Pancreas (tissue), 10 donors: ENCODE results near the gene PIP5K1B. TPM values are rescaled to one million over a fixed set of nuclear protein-coding genes. Genes with fewer than 3 reads are reported as not detected.

ENCODE experiments used
- ATAC-seq, 4 donors: fragments of 200-7000 bp; cut with Tn5 transposase; one replicate each; pipeline versions ENCODE4 v1.8.0 to v1.9.1; 2020; ENCODE audit warnings: mild to moderate bottlenecking in 4 of 4, moderate library complexity in 4 of 4
- DNase-seq, 6 donors: peaks; one replicate each; pipeline ENCODE4 v3.0.0-alpha.2; 2020
- FAIRE-seq: peaks from 2 replicates; lab custom pipeline; 2012; peaks lifted over from hg19 to GRCh38; lab: Jason Lieb, UNC
- H3K27ac ChIP-seq, 4 donors: fragments of 200-600 bp; sonication (generic); 1 replicate in 3 of 4; 2 replicates in 1 of 4; pipeline versions ENCODE4 v1.5.0 to v1.8.0; 2020
- H3K27me3 ChIP-seq, 4 donors: fragments of 200-600 bp; one replicate each; pipeline ENCODE4 v1.8.0; 2021
- H3K36me3 ChIP-seq, 3 donors: fragments of 200-600 bp; sonication (generic) in 1 of 3; one replicate each; pipeline versions ENCODE4 v1.5.0 to v1.8.0; 2020 to 2021
- H3K4me1 ChIP-seq, 3 donors: fragments of 200-600 bp; one replicate each; pipeline ENCODE4 v1.8.0; 2021
- H3K4me3 ChIP-seq, 4 donors: fragments of 200-600 bp; sonication (generic) in 2 of 4; one replicate each; pipeline versions ENCODE4 v1.5.0 to v1.8.0; 2020 to 2021
- H3K9me3 ChIP-seq, 4 donors: fragments of 200-600 bp; one replicate each; pipeline ENCODE4 v1.8.0; 2021
- WGBS, 2 donors: extraction: QIAGEN DNeasy Blood & Tissue Kit; methylation state at CpG; one replicate each; pipeline ENCODE4 v1.1.7; 2013; 5-methylcytosine and 5-hydroxymethylcytosine counted together
- intact Hi-C, 3 donors: fragments of 100-400 bp; cut with DNase I; formaldehyde crosslinking; loops; one replicate each; pipeline versions ENCODE4 v1.11.1 to v1.14.2; 2022
- polyA plus RNA-seq, 2 donors: library from polyadenylated mRNA; stranded (reverse); fragments of 200-250 nt; gene quantifications; one replicate each; pipeline ENCODE4 v1.2.3, GENCODE V29; 2013
- total RNA-seq, 6 donors: library from RNA; stranded (reverse); fragmentation: NEBNext Ultra II Directional in 4 of 6; extraction: Animal tissue kit (Norgen Biotek cat#: 25700) in 4 of 6; gene quantifications; one replicate each; pipeline versions ENCODE4 v1.2.1 to v1.2.4, GENCODE V29; 2021 to 2023
- TF ChIP-seq, protein P1 (sequence below), 4 donors: fragments of 200-600 bp; sonication (generic) in 3 of 4; IDR thresholded peaks; one replicate each; pipeline versions ENCODE4 v1.5.0 to v1.8.0; 2021; ENCODE audit warnings: antibody characterized with exemption in 4 of 4
- donor health status: healthy with polysubstance abuse.
- donor health status: DM: no; HTN: no; CAD: no; lungs with moderate emphysema.
- donor health status: DM: no; HTN: no; CAD: no.
- donor health status: control.
- donor health status: control.
- donor health status: Bipolar disorder and iron deficiency.
- donor health status: DM: yes; HTN: yes; CAD: no.
- donor health status: DM: no; HTN: no; CAD: no.
- donor health status: DM: no; HTN: no; CAD: no.
- donor health status: DM: yes; HTN: yes; CAD: no.

Gene PIP5K1B
- total and polyA plus RNA-seq, 8 donors: 1.3 to 6.9 (median 6.2) TPM

DNA sequence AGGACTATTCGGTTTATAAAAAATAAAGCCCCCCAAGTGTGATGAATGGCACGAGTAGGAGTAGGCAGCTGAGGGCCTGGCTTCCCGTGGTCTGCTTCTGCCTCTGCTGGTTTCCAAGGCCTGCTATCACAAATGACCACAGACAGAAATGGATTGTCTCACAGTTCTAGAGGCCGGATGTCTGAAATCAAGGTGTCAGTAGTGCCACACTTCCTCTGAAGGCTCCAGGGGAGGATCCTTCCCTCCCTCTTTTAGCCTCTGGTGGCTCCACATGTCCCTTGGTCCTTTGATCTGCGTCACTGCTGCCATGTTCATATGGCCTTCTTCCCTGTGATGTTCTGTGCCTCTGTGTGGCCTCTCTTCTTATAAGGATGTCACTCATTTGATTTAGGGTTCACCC lies 293.8 kb downstream of the PIP5K1B start:
- FAIRE-seq (no peak), ATAC-seq (peak in 3 of 4 donors; percentile 15 to 29 (median 20)), DNase-seq (no peak)
- Histone ChIP-seq H3K27ac (no peak overlapping the region), H3K4me1 (peaks cover 4 to 9% (median 4%) of the 10 kb centered on the region in 3 donors), H3K4me3 (no peak overlapping the region), H3K27me3 (no peaks in the 10 kb centered on the region), H3K9me3 (no peaks in the 10 kb centered on the region), H3K36me3 (no peaks in the 10 kb centered on the region)
- WGBS, 2 donors: 72 to 76% methylated on average over 5 of the region's 5 CpGs
- TF ChIP-seq, protein P1, sequence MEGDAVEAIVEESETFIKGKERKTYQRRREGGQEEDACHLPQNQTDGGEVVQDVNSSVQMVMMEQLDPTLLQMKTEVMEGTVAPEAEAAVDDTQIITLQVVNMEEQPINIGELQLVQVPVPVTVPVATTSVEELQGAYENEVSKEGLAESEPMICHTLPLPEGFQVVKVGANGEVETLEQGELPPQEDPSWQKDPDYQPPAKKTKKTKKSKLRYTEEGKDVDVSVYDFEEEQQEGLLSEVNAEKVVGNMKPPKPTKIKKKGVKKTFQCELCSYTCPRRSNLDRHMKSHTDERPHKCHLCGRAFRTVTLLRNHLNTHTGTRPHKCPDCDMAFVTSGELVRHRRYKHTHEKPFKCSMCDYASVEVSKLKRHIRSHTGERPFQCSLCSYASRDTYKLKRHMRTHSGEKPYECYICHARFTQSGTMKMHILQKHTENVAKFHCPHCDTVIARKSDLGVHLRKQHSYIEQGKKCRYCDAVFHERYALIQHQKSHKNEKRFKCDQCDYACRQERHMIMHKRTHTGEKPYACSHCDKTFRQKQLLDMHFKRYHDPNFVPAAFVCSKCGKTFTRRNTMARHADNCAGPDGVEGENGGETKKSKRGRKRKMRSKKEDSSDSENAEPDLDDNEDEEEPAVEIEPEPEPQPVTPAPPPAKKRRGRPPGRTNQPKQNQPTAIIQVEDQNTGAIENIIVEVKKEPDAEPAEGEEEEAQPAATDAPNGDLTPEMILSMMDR (IDR thresholded peaks at IDR 0.05): no peak
- intact Hi-C loops: loop anchor here in 1 of 3 donors (10.0 kb wide), 1 partner anchor 214 kb away; a partner anchor contains a TSS

DNA sequence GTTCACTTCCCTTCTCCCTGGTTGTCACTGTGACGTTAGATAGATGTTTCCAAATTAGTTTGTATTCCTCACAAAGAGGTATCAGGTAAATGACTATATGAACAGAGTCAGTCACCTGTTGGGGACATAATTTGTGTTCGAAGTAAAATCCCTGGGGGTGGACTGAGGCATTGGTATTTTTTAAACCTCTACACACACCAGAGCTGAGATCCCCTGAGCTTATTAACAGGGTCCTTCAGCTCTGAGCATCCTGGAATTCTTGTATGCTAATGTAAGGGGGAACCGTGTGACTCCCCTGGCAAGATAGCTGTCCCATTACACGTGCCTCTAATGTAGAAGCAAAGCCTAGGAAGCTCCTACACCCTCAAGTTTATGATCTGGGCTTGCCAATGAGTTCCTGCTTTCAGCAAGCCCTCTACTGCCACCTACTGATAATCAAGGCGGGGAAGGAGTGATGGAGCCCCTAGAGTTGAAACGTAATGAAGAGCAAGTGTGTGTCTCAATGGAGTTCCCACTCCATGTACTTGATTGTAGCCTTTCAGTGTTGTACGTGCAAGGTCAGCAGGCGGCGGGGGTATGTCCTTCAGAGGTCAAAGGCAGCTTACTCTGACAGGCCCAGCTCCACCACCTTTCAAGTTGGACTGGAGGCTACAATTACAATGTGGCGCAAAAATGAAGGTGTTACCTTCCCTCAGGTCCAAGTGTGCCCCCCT lies 294.5 kb downstream of the PIP5K1B start:
- intact Hi-C loops: loop anchor here (5.0 to 10.0 kb wide), 4 partner anchors 215 to 417 kb away; partner anchors contain the start of gene PIP5K1B (in 1 of the 3)
- peak in 4 of 6 donors; percentile 33 to 77 (median 64) for DNase-seq
- Histone ChIP-seq H3K4me3 (no peak overlapping the region), H3K36me3 (no peaks in the 10 kb centered on the region), H3K27ac (no peak overlapping the region), H3K4me1 (peaks cover 4 to 9% (median 4%) of the 10 kb centered on the region in 3 donors), H3K27me3 (no peaks in the 10 kb centered on the region), H3K9me3 (no peaks in the 10 kb centered on the region)
- ATAC-seq: peak; percentile 90 to 96 (median 95)
- TF ChIP-seq, protein P1 (IDR thresholded peaks at IDR 0.05): peak; percentile 56 to 81 (median 70)
- FAIRE-seq: peak; percentile 60
- 30 to 36% methylated on average over 10 of the region's 10 CpGs for WGBS, 2 donors

DNA sequence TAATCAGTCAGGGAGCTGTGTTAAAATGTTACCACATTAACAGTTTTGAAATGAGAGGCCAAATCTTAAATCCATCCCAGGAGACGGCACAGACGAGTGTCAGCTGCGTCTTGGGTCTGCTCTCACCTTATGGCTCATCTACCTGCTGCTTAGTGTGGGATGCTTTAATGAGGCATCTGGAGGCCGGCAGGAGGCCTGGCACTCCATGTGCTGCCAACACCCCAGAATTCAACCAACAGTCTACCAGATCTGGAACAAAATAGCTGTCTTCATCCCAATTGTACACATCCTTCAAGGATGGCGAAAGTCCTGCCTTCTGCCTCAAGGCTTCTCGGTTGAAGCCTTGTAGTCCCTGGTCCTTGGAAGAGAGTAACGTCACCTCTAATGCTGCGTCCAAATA lies 296.9 kb downstream of the PIP5K1B start:
- Histone ChIP-seq H3K27ac (no peak overlapping the region), H3K27me3 (no peaks in the 10 kb centered on the region), H3K9me3 (no peaks in the 10 kb centered on the region), H3K4me3 (no peak overlapping the region), H3K4me1 (peaks cover 4 to 9% (median 4%) of the 10 kb centered on the region in 3 donors), H3K36me3 (no peaks in the 10 kb centered on the region)
- intact Hi-C loops: loop anchor here (5.0 to 10.0 kb wide), 3 partner anchors 297 to 420 kb away; partner anchors contain the start of gene PIP5K1B (in 1 of the 3)
- 69 to 70% methylated on average over 8 of the region's 8 CpGs for WGBS, 2 donors
- TF ChIP-seq, protein P1 (IDR thresholded peaks at IDR 0.05): no peak
- no peak for FAIRE-seq
- ATAC-seq: no peak
- DNase-seq: no peak

DNA sequence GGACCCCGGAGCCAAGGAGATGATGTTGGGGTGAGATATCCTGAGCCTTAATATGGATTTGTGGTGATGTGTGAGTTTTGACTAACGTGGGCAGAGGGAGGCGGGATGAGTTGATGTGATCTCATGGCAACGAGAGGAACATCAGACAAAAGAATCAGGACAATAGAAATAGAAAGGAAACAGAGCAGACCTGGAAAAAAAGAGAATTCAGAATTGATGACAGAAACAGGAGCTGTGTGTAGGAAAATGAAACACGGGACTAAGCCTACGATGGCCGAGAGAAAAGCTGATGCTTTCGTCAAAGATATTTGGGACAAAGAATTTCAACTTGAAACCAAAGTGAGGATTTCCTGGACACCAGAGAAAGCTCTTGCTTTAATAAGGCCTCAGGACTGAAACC lies 298.0 kb downstream of the PIP5K1B start:
- WGBS, 2 donors: 81 to 82% methylated on average over 8 of the region's 8 CpGs

More for the DNA sequence above, 298.0 kb downstream of the PIP5K1B start:
- no peak overlapping the region for H3K27ac ChIP-seq
- TF ChIP-seq, protein P1 (IDR thresholded peaks at IDR 0.05): no peak
- DNase-seq (no peak), FAIRE-seq (no peak), ATAC-seq (no peak)
- intact Hi-C loops: loop anchor here (5.0 to 10.0 kb wide), 3 partner anchors 298 to 421 kb away; partner anchors contain the start of gene PIP5K1B (in 1 of the 3)
- no peak overlapping the region for H3K4me3 ChIP-seq
- no peaks in the 10 kb centered on the region for H3K9me3 ChIP-seq
- H3K27me3 ChIP-seq: no peaks in the 10 kb centered on the region
- H3K4me1 ChIP-seq: peaks cover 0 to 9% (median 4%) of the 10 kb centered on the region in 3 donors
- H3K36me3 ChIP-seq: no peaks in the 10 kb centered on the region
